H1 (cell line): ENCODE measurements around the gene RASAL2. TPM values are rescaled to one million over a fixed set of nuclear protein-coding genes. Genes with fewer than 3 reads are reported as not detected.

Source experiments
- CTCF ChIA-PET: fragments of 300-600 bp; sonication (Branson Sonifier 250); formaldehyde crosslinking; loops from one replicate; lab custom pipeline; 2021; ENCODE audit not compliant: partially characterized antibody; lab: Charles Lee
- POLR2A ChIA-PET: fragments of 300-600 bp; sonication (Branson Sonifier 250); formaldehyde crosslinking; loops from one replicate; lab custom pipeline; 2021; ENCODE audit warnings: inconsistent platforms; ENCODE audit not compliant: partially characterized antibody; lab: Charles Lee
- DNase-seq, 2 experiments: peaks; one replicate each; pipeline versions ENCODE4 v3.0.0 to v3.0.0-alpha.2; 2010 to 2022; ENCODE audit warnings: low spot score in 2 of 2, low read depth in 1 of 2, mixed read lengths in 1 of 2
- FAIRE-seq: peaks from 2 replicates; lab custom pipeline; 2011; peaks lifted over from hg19 to GRCh38; lab: Jason Lieb, UNC
- H2AFZ ChIP-seq: 2 replicates; pipeline ENCODE4 v1.8.1; 2012; ENCODE audit warnings: low read length, inconsistent platforms
- H2AK5ac ChIP-seq: 2 replicates; pipeline ENCODE4 v1.6.1; 2013; ENCODE audit warnings: low read depth, low read length
- H2BK120ac ChIP-seq: replicated peaks from 2 replicates; pipeline ENCODE3; 2013; ENCODE audit warnings: low read depth, low read length, inconsistent platforms
- H2BK12ac ChIP-seq: 2 replicates; pipeline ENCODE4 v1.6.1; 2013; ENCODE audit warnings: low read depth, low read length
- H2BK15ac ChIP-seq: 2 replicates; pipeline ENCODE4 v1.6.1; 2013; ENCODE audit warnings: low read length
- H2BK20ac ChIP-seq: 2 replicates; pipeline ENCODE4 v1.6.1; 2013; ENCODE audit warnings: low read length
- H2BK5ac ChIP-seq: 2 replicates; pipeline ENCODE4 v1.6.1; 2013; ENCODE audit warnings: low read depth, low read length
- H3K14ac ChIP-seq: 2 replicates; pipeline ENCODE4 v1.6.1; 2013; ENCODE audit warnings: inconsistent platforms; ENCODE audit not compliant: insufficient read length
- H3K18ac ChIP-seq: 2 replicates; pipeline ENCODE4 v1.6.1; 2013; ENCODE audit warnings: low read length; ENCODE audit errors: extremely low read depth
- H3K23ac ChIP-seq: 2 replicates; pipeline ENCODE4 v1.6.1; 2013; ENCODE audit warnings: inconsistent platforms; ENCODE audit not compliant: insufficient read length
- H3K23me2 ChIP-seq: 2 replicates; pipeline ENCODE4 v1.6.1; 2013; ENCODE audit warnings: low read depth, low read length
- H3K27ac ChIP-seq: 2 replicates; pipeline ENCODE4 v1.6.1; 2011; ENCODE audit warnings: low read depth, low read length, inconsistent platforms
- H3K27me3 ChIP-seq, 4 experiments: replicated peaks in 1 of 4; 1 replicate in 1 of 4; 2 replicates in 3 of 4; pipeline versions ENCODE4 v1.6.1 to v1.8.1; 2011 to 2013; ENCODE audit warnings: low read length in 3 of 4, mild to moderate bottlenecking in 3 of 4, inconsistent platforms in 2 of 4, mixed read lengths in 2 of 4, moderate library complexity in 1 of 4; ENCODE audit not compliant: control insufficient read depth in 3 of 4, insufficient read depth in 3 of 4; ENCODE audit errors: extremely low read depth in 1 of 4
- H3K36me3 ChIP-seq, 4 experiments: 2 replicates each; pipeline versions ENCODE4 v1.6.1 to v1.8.1; 2011 to 2013; ENCODE audit warnings: mild to moderate bottlenecking in 4 of 4, low read length in 3 of 4, moderate library complexity in 2 of 4, control low read depth in 1 of 4, inconsistent platforms in 1 of 4; ENCODE audit not compliant: insufficient read depth in 4 of 4, control insufficient read depth in 2 of 4
- H3K4ac ChIP-seq: replicated peaks from 2 replicates; pipeline ENCODE3; 2013; ENCODE audit warnings: low read length, low read depth, mixed read lengths, inconsistent platforms; ENCODE audit not compliant: insufficient read length
- H3K4me1 ChIP-seq, 4 experiments: replicated peaks in 1 of 4; 1 replicate in 1 of 4; 2 replicates in 3 of 4; pipeline versions ENCODE4 v1.6.1 to v1.8.1; 2011 to 2013; ENCODE audit warnings: low read length in 3 of 4, inconsistent platforms in 2 of 4, mixed read lengths in 1 of 4; ENCODE audit not compliant: insufficient read depth in 4 of 4, control insufficient read depth in 3 of 4
- H3K4me2 ChIP-seq, 2 experiments: 2 replicates each; pipeline versions ENCODE4 v1.6.1 to v1.8.1; 2011 to 2013; ENCODE audit warnings: low read depth in 2 of 2, low read length in 2 of 2, control low read depth in 1 of 2, inconsistent platforms in 1 of 2, mild to moderate bottlenecking in 1 of 2; ENCODE audit not compliant: insufficient read depth in 1 of 2
- H3K4me3 ChIP-seq, 4 experiments: fragments of 200-600, 300-600 bp in 1 of 4; sonication (generic), shearing (Covaris generic), sonication (Bioruptor Twin) in 1 of 4; 2 replicates each; pipeline versions ENCODE4 v1.5.1 to v1.8.1; 2011 to 2016; ENCODE audit warnings: low read length in 4 of 4, low read depth in 3 of 4, control low read depth in 2 of 4, inconsistent platforms in 2 of 4, mild to moderate bottlenecking in 2 of 4, mixed read lengths in 1 of 4, moderate library complexity in 1 of 4; ENCODE audit not compliant: insufficient read depth in 2 of 4; ENCODE audit errors: extremely low read depth in 1 of 4
- H3K56ac ChIP-seq: replicated peaks from 2 replicates; pipeline ENCODE3; 2013; ENCODE audit warnings: low read depth, mild to moderate bottlenecking, mixed read lengths, low read length, inconsistent platforms; ENCODE audit not compliant: insufficient read length
- H3K79me1 ChIP-seq: 2 replicates; pipeline ENCODE4 v1.6.1; 2013; ENCODE audit warnings: low read depth, low read length, control low read depth
- H3K79me2 ChIP-seq, 2 experiments: 2 replicates each; pipeline versions ENCODE4 v1.6.1 to v1.8.1; 2012 to 2013; ENCODE audit warnings: low read length in 2 of 2, mild to moderate bottlenecking in 2 of 2, inconsistent platforms in 1 of 2; ENCODE audit not compliant: insufficient read depth in 2 of 2, control insufficient read depth in 1 of 2
- H3K9ac ChIP-seq, 4 experiments: replicated peaks in 1 of 4; 1 replicate in 1 of 4; 2 replicates in 3 of 4; pipeline versions ENCODE4 v1.6.1 to v1.8.1; 2011 to 2013; ENCODE audit warnings: low read depth in 3 of 4, low read length in 3 of 4, control low read depth in 2 of 4, mild to moderate bottlenecking in 2 of 4, moderate library complexity in 2 of 4, inconsistent platforms in 1 of 4; ENCODE audit errors: extremely low read depth in 1 of 4
- H3K9me3 ChIP-seq, 2 experiments: 2 replicates each; pipeline versions ENCODE4 v1.6.1 to v1.8.1; 2012 to 2013; ENCODE audit warnings: mild to moderate bottlenecking in 2 of 2, moderate library complexity in 2 of 2, control low read depth in 1 of 2, inconsistent platforms in 1 of 2, low read depth in 1 of 2, low read length in 1 of 2, mixed read lengths in 1 of 2; ENCODE audit not compliant: insufficient read depth in 2 of 2
- H4K20me1 ChIP-seq, 2 experiments: replicated peaks in 1 of 2; 2 replicates each; pipeline versions ENCODE3 to v1.8.1; 2011 to 2013; ENCODE audit warnings: inconsistent platforms in 2 of 2, low read length in 2 of 2, mild to moderate bottlenecking in 1 of 2; ENCODE audit not compliant: insufficient read depth in 2 of 2, control insufficient read depth in 1 of 2
- H4K5ac ChIP-seq: 2 replicates; pipeline ENCODE4 v1.6.1; 2013; ENCODE audit warnings: low read length, low read depth, mixed read lengths, inconsistent platforms; ENCODE audit not compliant: insufficient read length
- H4K8ac ChIP-seq: 2 replicates; pipeline ENCODE4 v1.8.0; 2013; ENCODE audit warnings: mild to moderate bottlenecking, moderate library complexity, low read length, inconsistent platforms; ENCODE audit not compliant: insufficient read depth; ENCODE audit errors: extremely low read depth
- H4K91ac ChIP-seq: replicated peaks from 2 replicates; pipeline ENCODE3; 2013; ENCODE audit warnings: low read length, mixed read lengths, inconsistent platforms; ENCODE audit not compliant: insufficient read length
- CBX8 ChIP-seq: fragments of 300-800, 300-1000 bp; sonication (generic); IDR thresholded peaks from 2 replicates; pipeline ENCODE4 v1.7.1; 2016; ENCODE audit warnings: low read depth, low read length, borderline replicate concordance
- CREB1 ChIP-seq: IDR thresholded peaks from 2 replicates; pipeline ENCODE4 v1.6.1; 2012; ENCODE audit warnings: inconsistent platforms
- KDM5A ChIP-seq: fragments of 200-600 bp; IDR thresholded peaks from 2 replicates; pipeline ENCODE4 v1.7.1; 2012; ENCODE audit warnings: mild to moderate bottlenecking, low read length, inconsistent platforms, mixed read lengths
- POLR2A ChIP-seq, 2 experiments: IDR thresholded peaks; 1 replicate in 1 of 2; 2 replicates in 1 of 2; pipeline ENCODE4 v1.6.1; 2011; ENCODE audit warnings: low read depth in 2 of 2, low read length in 2 of 2, mild to moderate bottlenecking in 2 of 2; ENCODE audit errors: control extremely low read depth in 1 of 2
- SRF ChIP-seq: IDR thresholded peaks from 2 replicates; pipeline ENCODE4 v1.6.1; 2011; ENCODE audit warnings: mild to moderate bottlenecking, low read depth, low read length, moderate library complexity
- TCF12 ChIP-seq: IDR thresholded peaks from 2 replicates; pipeline ENCODE4 v1.6.1; 2011; ENCODE audit warnings: low read depth, mild to moderate bottlenecking, low read length
- USF2 ChIP-seq: IDR thresholded peaks from 2 replicates; pipeline ENCODE4 v1.6.1; 2011; ENCODE audit warnings: low read length, improper control_type of control experiment
- WGBS, 2 experiments: shearing (Covaris generic) in 1 of 2; methylation state at CpG; one replicate each; pipeline versions ENCODE4 v1.1.6 to v1.1.7; 2013 to 2015; ENCODE audit warnings: low lambda C conversion rate in 2 of 2, mixed read lengths in 2 of 2, inconsistent platforms in 1 of 2, low coverage in 1 of 2, missing lambda C conversion rate in 1 of 2; ENCODE audit not compliant: insufficient replicate concordance in 2 of 2, insufficient coverage in 1 of 2, insufficient read length in 1 of 2; ENCODE audit errors: extremely low coverage in 1 of 2, missing lambda C conversion rate in 1 of 2; 5-methylcytosine and 5-hydroxymethylcytosine counted together
- polyA plus RNA-seq, 7 experiments: library from polyadenylated mRNA; depleted of rRNA in 3 of 7; stranded (reverse) in 5 of 7; unstranded in 2 of 7; fragments of >200 nt in 5 of 7; fragments of 200-250 nt in 2 of 7; gene quantifications; 1 replicate in 5 of 7; 2 replicates in 1 of 7; 4 replicates in 1 of 7; pipeline versions ENCODE4 v1.2.1 to v1.2.3, GENCODE V29; 2011 to 2013; ENCODE audit warnings: missing spikeins in 2 of 7, mixed read lengths in 2 of 7
- total RNA-seq: library from RNA; stranded (reverse); fragmentation: NEBNext Ultra II Directional; extraction: Animal tissue kit (Norgen Biotek cat#: 25700); gene quantifications from 2 replicates; pipeline ENCODE4 v1.2.1, GENCODE V29; 2021

Gene RASAL2
- total and polyA plus RNA-seq, 2 of the 8 experiments (the other 6 are each of a cell fraction or from before 2014, with no cell fraction given), result 15.9 to 32.5 TPM

GRCh38 chr1:178442925-178443324, 349.0 kb downstream of the RASAL2 start:
- WGBS, 2 experiments, result 92% methylated on average over 3 of the region's 3 CpGs; no CpG with 5 or more reads in 1 of the 2 experiments

More at GRCh38 chr1:178442925-178443324, 349.0 kb downstream of the RASAL2 start:
- Histone ChIP-seq H2BK15ac (no peak overlapping the region), H2AK5ac (no peak overlapping the region), H3K27ac (no peak overlapping the region), H4K91ac (no peak overlapping the region), H3K79me1 (no peaks in the 10 kb centered on the region), H4K20me1 (no peaks in the 10 kb centered on the region), H3K14ac (no peak overlapping the region), H3K4me3 (no peak overlapping the region), H3K56ac (no peak overlapping the region), H3K27me3 (no peaks in the 10 kb centered on the region), H4K5ac (no peak overlapping the region), H2BK5ac (no peak overlapping the region), H2BK120ac (no peak overlapping the region), H3K4ac (no peak overlapping the region), H3K18ac (no peak overlapping the region), H2BK12ac (no peak overlapping the region), H3K4me2 (no peak overlapping the region), H2AFZ (no peak overlapping the region), H3K4me1 (no peaks in the 10 kb centered on the region; a peak in 2 of 7 replicates), H3K9me3 (no peaks in the 10 kb centered on the region), H2BK20ac (no peak overlapping the region), H3K23ac (no peak overlapping the region), H4K8ac (no peak overlapping the region), H3K36me3 (peaks cover 0 to 17% (median 12%) of the 10 kb centered on the region in 4 experiments; a peak in 6 of 8 replicates), H3K9ac (no peak overlapping the region), H3K23me2 (no peaks in the 10 kb centered on the region), H3K79me2 (no peaks in the 10 kb centered on the region)
- ChIA-PET CTCF (interaction anchor here (2.9 kb wide), 1 partner anchor 58 kb away, joined by 15 read pairs; no protein-coding TSS in a partner anchor), POLR2A (no interaction called here)
- TF ChIP-seq USF2 (no peak), CBX8 (no peak), SRF (no peak), KDM5A (no peak), TCF12 (no peak), POLR2A (IDR thresholded peaks at IDR 0.05; ENCODE audit: control extremely low read depth in 1 of 2, low read depth in 2 of 2, low read length in 2 of 2) (no peak), CREB1 (no peak)
- DNase-seq (no peak), FAIRE-seq (no peak)
